ENCODE data around the gene HERC2. TPM values are rescaled to one million over a fixed set of nuclear protein-coding genes. Genes with fewer than 3 reads are reported as not detected.
A peak's percentile ranks its signal among the peaks of the same experiment; 100 is the strongest.

Gene HERC2

GRCh38 chr15:28078191-28078719 is 243.7 kb downstream of the HERC2 start:
- H3K27ac ChIP-seq (ENCODE audit: low read depth, low read length), result no peak overlapping the region
- H4K8ac ChIP-seq (ENCODE audit: low read depth, low read length), result no peak overlapping the region
- no peaks in the 10 kb centered on the region for H3K27me3 ChIP-seq (ENCODE audit: insufficient read depth, low read length, poor library complexity)
- H3K23ac ChIP-seq (ENCODE audit: low read length), result no peak overlapping the region
- no peak overlapping the region for H4K5ac ChIP-seq (ENCODE audit: low read length)
- H2AK5ac ChIP-seq (ENCODE audit: low read length), result no peak overlapping the region
- no peaks in the 10 kb centered on the region for H3K4me1 ChIP-seq (ENCODE audit: control insufficient read depth, low read depth, low read length)
- no peak overlapping the region for H3K9ac ChIP-seq (ENCODE audit: low read length)
- H2BK120ac ChIP-seq (ENCODE audit: low read depth, low read length), result no peak overlapping the region
- no peak overlapping the region for H3K18ac ChIP-seq (ENCODE audit: low read length)
- H2BK5ac ChIP-seq (ENCODE audit: low read length), result no peak overlapping the region
- no peaks in the 10 kb centered on the region for H3K36me3 ChIP-seq (ENCODE audit: control insufficient read depth, insufficient read depth, low read length)
- H3K4me3 ChIP-seq (ENCODE audit: low read length), result no peak overlapping the region
- H3K56ac ChIP-seq (ENCODE audit: low read length), result no peak overlapping the region
- H3K79me1 ChIP-seq (ENCODE audit: low read length), result no peaks in the 10 kb centered on the region
- no peak overlapping the region for H2BK15ac ChIP-seq (replicated peaks; ENCODE audit: low read depth)
- no peaks in the 10 kb centered on the region for H3K79me2 ChIP-seq (ENCODE audit: control insufficient read depth, insufficient read depth, low read length)
- H3K4me2 ChIP-seq (ENCODE audit: low read length), result no peak overlapping the region
- no peak for DNase-seq
- WGBS (ENCODE audit: extremely low coverage, insufficient coverage, low lambda C conversion rate), result no CpG with 5 or more reads among the region's 1 CpG
- no peak overlapping the region for H3K4ac ChIP-seq (ENCODE audit: low read depth, low read length)

DNA sequence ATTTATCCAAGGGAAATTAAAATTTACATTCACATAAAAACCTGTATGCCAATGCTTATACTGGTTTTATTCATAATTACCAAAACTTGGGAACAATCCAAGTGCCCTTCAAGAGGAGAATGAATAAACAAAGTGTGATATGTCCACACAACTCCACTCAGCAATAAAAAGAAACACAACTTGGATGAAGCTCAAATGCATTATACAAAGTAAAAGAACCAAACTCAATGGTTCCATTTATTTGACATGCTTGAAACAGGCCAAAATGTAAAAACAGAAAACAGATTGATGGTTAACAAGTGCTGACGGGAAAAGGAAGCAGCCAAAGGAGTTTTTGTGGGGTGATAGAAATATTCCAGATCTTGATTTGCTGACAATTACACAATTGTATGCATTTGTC is 246.4 kb downstream of the HERC2 start:
- Histone ChIP-seq H3K4ac (ENCODE audit: low read depth, low read length) (no peak overlapping the region), H3K23ac (ENCODE audit: low read length) (no peak overlapping the region), H3K18ac (ENCODE audit: low read length) (no peak overlapping the region), H3K4me3 (ENCODE audit: low read length) (no peak overlapping the region), H3K36me3 (ENCODE audit: control insufficient read depth, insufficient read depth, low read length) (no peaks in the 10 kb centered on the region), H3K27ac (ENCODE audit: low read depth, low read length) (no peak overlapping the region), H4K5ac (ENCODE audit: low read length) (no peak overlapping the region), H3K9ac (ENCODE audit: low read length) (no peak overlapping the region), H2BK15ac (replicated peaks; ENCODE audit: low read depth) (no peak overlapping the region), H3K79me2 (ENCODE audit: control insufficient read depth, insufficient read depth, low read length) (no peaks in the 10 kb centered on the region), H3K27me3 (ENCODE audit: insufficient read depth, low read length, poor library complexity) (no peaks in the 10 kb centered on the region), H3K79me1 (ENCODE audit: low read length) (no peaks in the 10 kb centered on the region), H3K4me1 (ENCODE audit: control insufficient read depth, low read depth, low read length) (no peaks in the 10 kb centered on the region), H2AK5ac (ENCODE audit: low read length) (no peak overlapping the region), H4K8ac (ENCODE audit: low read depth, low read length) (no peak overlapping the region), H2BK120ac (ENCODE audit: low read depth, low read length) (no peak overlapping the region), H2BK5ac (ENCODE audit: low read length) (no peak overlapping the region), H3K4me2 (ENCODE audit: low read length) (no peak overlapping the region), H3K56ac (ENCODE audit: low read length) (no peak overlapping the region)
- DNase-seq, result no peak
- no CpG with 5 or more reads among the region's 1 CpG for WGBS (ENCODE audit: extremely low coverage, insufficient coverage, low lambda C conversion rate)

GRCh38 chr15:28068930-28069329 is 253.0 kb downstream of the HERC2 start:
- DNase-seq, result no peak
- Histone ChIP-seq H3K27me3 (ENCODE audit: insufficient read depth, low read length, poor library complexity) (no peaks in the 10 kb centered on the region), H3K56ac (ENCODE audit: low read length) (no peak overlapping the region)

DNA sequence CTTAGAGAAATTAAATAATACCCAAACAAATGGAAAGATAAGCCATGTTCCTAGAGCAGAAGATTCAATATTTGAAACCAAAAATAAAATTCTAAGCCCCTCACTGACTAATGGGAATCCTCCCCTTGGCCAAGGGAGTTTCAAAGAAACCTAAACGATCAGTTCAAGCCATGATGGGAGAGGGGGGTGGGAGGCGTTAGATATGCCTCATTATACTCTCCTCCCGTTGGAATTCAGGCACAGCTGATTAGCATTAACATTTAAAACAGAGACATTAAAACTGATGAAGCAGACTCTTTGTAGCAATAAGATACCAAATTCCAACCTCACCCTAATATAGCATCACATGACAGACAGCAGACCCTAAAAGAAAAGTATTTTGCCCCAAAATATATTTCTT is 255.7 kb downstream of the HERC2 start:
- H3K4me3 ChIP-seq (ENCODE audit: low read length), result no peak overlapping the region

More at GRCh38 chr15:28068930-28069329, 253.0 kb downstream of the HERC2 start:
- Histone ChIP-seq H3K23ac (ENCODE audit: low read length) (no peak overlapping the region), H3K79me2 (ENCODE audit: control insufficient read depth, insufficient read depth, low read length) (no peaks in the 10 kb centered on the region), H3K4ac (ENCODE audit: low read depth, low read length) (no peak overlapping the region), H3K27ac (ENCODE audit: low read depth, low read length) (no peak overlapping the region), H2BK5ac (ENCODE audit: low read length) (no peak overlapping the region), H3K4me3 (ENCODE audit: low read length) (no peak overlapping the region), H3K4me2 (ENCODE audit: low read length) (no peak overlapping the region), H3K9ac (ENCODE audit: low read length) (no peak overlapping the region), H4K8ac (ENCODE audit: low read depth, low read length) (no peak overlapping the region), H3K4me1 (ENCODE audit: control insufficient read depth, low read depth, low read length) (no peaks in the 10 kb centered on the region), H2BK120ac (ENCODE audit: low read depth, low read length) (no peak overlapping the region), H2AK5ac (ENCODE audit: low read length) (no peak overlapping the region), H3K18ac (ENCODE audit: low read length) (no peak overlapping the region), H3K36me3 (ENCODE audit: control insufficient read depth, insufficient read depth, low read length) (no peaks in the 10 kb centered on the region), H3K79me1 (ENCODE audit: low read length) (no peaks in the 10 kb centered on the region), H4K5ac (ENCODE audit: low read length) (no peak overlapping the region), H2BK15ac (replicated peaks; ENCODE audit: low read depth) (no peak overlapping the region)
- no CpG with 5 or more reads among the region's 1 CpG for WGBS (ENCODE audit: extremely low coverage, insufficient coverage, low lambda C conversion rate)

More for the DNA sequence above, 255.7 kb downstream of the HERC2 start:
- Histone ChIP-seq H4K5ac (ENCODE audit: low read length) (no peak overlapping the region), H3K27me3 (ENCODE audit: insufficient read depth, low read length, poor library complexity) (no peaks in the 10 kb centered on the region), H3K9ac (ENCODE audit: low read length) (no peak overlapping the region), H3K18ac (ENCODE audit: low read length) (no peak overlapping the region), H2AK5ac (ENCODE audit: low read length) (no peak overlapping the region), H4K8ac (ENCODE audit: low read depth, low read length) (no peak overlapping the region), H3K36me3 (ENCODE audit: control insufficient read depth, insufficient read depth, low read length) (no peaks in the 10 kb centered on the region), H2BK15ac (replicated peaks; ENCODE audit: low read depth) (no peak overlapping the region), H3K79me2 (ENCODE audit: control insufficient read depth, insufficient read depth, low read length) (no peaks in the 10 kb centered on the region), H2BK120ac (ENCODE audit: low read depth, low read length) (no peak overlapping the region), H3K27ac (ENCODE audit: low read depth, low read length) (no peak overlapping the region), H3K23ac (ENCODE audit: low read length) (no peak overlapping the region), H3K4me1 (ENCODE audit: control insufficient read depth, low read depth, low read length) (no peaks in the 10 kb centered on the region), H3K4me2 (ENCODE audit: low read length) (no peak overlapping the region), H3K4ac (ENCODE audit: low read depth, low read length) (no peak overlapping the region), H2BK5ac (ENCODE audit: low read length) (no peak overlapping the region), H3K56ac (ENCODE audit: low read length) (no peak overlapping the region), H3K79me1 (ENCODE audit: low read length) (no peaks in the 10 kb centered on the region)
- WGBS (ENCODE audit: extremely low coverage, insufficient coverage, low lambda C conversion rate), result no CpG with 5 or more reads among the region's 3 CpGs
- DNase-seq, result peak; percentile 60

Small RNA genes within 50 kb of the gene (small RNA-seq; reads per million reads assigned to genes)
- not detected for gene AC091304.5 (ENCODE audit: insufficient read depth)
